ENCODE results near the gene AQP11.
"Not testable (repeated sequence)": the region's sequence is repeated elsewhere in the genome, so short reads cannot be mapped to it uniquely, and the experiment has no call there.

The AQP11 gene

DNA sequence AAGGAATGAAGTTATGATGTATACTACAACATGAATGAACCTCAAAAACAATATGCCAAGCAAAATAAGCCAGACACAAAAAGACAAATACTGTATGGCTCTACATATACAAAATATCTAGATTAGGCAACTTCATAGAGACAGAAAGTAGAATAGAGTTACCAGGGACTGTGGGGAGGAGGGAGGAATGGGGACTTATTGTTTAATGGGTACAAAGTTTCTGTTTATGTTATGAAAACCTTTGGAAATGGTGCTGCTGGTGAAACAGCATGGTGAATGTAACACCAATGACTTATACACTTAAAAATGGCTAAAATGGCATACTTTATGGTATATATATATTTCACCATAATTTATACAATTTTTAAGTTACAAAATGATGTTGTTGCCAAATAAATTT is 4.1 kb downstream of the AQP11 start:
- no peak for DNase-seq

DNA sequence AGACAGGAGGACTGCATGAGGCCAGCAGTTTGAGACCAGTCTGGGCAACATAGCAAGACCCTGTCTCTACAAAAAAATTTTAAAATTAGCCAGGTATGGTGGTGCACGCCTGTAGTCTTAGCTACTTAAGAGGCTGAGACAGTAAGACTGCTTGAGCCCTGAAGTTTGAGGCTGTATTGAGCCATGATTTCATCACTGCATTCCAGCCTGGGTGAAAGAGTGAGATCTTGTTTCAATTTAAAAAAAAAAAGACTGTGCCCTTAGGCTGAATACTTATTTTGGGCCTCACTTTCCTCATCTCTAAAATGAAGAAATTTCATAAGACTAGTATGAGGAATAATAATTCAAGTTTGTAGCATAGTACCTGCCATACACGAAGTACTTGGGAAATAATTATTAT is 6.9 kb downstream of the AQP11 start:
- no peak for DNase-seq

DNA sequence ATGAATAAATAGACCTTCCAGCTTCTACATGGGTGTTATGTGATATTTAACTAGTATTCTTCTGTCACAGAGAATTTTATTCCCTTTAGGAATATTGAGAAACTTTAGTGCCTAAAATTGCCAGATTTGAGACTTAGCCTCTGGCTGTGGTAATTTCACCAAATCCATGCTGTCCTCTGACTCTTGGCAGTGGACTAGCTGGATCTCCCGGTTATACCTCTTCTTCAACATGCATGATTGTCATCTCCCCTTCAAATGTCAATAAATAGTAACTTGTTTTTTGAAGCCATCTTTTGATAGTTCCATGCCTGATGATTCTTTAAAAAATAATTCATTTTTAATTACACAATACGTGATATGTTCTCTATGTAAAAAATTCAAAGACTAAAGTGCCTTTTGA is 8.4 kb downstream of the AQP11 start:
- no peak for DNase-seq

DNA sequence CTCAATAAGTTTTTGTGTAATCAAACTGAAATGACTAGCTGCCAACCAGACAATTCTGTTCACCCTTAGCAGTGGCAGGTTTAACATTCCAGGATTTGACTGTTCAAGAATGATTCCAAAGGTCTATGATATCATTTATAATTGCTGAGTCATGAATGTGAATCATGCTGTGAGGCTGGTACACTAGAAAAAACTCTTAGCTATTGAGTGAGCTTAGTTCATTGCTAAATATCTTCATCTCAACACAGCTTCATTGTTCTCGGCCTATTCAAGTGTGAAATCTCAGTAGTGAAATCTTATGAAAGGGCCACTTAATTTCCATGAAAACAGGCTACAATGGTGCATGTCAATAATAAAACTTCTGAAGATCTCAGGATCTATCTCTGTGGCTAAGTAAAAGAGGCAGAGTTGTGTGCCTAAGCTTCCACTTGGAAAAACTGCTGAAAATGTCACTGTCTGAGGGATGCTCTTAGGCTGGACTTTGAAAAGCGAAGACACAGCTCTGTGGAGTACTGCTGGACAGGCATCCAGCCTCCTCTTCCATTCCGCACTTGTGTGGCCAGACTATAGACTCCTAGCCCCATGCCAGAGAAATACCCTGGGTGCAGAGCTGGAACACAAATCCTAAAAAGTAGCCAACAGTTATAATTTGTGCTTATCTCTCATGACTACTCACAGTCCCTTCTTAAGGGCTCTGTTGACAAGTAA is 12.8 kb downstream of the AQP11 start:
- no peak for DNase-seq

DNA sequence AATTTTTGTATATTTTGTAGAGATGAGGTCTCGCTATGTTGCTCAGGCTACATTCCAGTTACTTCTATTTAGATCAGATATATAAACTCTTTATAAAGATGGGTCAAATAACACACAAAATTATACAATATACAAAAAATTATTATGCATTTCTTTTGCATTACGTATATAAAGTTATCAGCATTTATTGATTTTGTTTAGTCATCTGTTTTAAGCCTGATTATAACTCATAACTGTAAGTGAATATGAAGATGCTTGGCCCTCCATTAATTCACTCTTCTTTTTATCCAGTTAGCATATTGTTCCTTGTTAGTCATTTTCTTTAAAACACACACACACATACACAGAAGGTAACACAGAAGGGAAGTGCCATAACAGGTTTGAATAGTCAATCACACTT is 14.5 kb downstream of the AQP11 start:
- DNase-seq = no peak

DNA sequence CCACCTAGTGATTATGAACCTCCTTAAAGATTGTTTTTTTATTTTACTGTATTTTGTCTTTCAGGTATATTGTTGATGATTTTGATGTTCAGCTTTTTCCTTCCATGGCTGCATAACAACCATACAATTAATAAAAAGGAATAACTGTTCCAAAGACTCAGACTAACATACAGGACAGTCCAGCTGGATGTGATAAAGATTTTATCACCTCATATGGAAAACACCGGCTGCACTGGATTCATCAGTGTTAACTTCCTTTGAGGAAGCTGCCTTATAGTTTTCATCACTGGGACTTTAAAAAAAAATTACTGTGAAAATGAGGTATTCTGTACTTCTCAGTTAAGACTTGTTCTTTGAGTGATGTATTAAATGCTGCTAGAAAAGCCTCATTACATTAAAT is 19.5 kb downstream of the AQP11 start:
- DNase-seq = no peak

DNA sequence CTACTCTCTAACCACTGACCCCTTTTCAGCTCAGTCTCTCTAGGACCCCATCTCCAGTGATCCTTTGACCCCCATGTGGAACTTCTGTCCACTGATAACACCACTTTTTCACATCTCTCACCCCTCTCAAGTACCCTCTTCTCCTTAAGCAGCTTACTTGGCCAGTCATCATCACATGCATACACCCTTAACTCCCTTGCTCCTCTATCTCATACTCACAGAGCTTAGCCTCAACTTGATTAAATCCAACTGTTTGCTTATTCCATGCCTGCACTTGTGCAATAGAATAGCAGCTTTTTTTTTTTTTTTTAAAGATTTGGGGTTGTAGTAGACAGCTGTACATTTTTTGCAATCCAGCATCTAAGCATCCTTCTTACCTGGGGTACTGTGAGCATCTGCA is 22.2 kb downstream of the AQP11 start:
- DNase-seq = no peak

DNA sequence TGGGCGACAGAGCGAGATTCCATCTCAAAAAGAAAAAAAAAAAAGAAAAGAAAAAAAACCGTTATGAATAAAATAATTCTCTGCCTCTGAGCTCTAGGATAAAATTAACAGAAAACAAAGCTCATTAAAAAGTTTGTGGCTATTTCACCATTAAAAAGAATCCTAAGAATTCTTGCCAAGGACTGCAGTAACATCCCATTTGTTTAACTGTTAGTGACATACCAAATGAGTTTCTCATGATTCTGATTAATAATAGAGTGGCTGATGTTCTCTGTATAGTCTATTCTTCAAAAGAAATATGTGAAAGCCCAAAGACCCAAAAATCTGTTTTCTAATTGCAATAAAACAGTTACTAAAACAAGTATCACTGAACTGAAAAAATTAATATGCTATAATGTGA is 28.1 kb downstream of the AQP11 start:
- DNase-seq = no peak

DNA sequence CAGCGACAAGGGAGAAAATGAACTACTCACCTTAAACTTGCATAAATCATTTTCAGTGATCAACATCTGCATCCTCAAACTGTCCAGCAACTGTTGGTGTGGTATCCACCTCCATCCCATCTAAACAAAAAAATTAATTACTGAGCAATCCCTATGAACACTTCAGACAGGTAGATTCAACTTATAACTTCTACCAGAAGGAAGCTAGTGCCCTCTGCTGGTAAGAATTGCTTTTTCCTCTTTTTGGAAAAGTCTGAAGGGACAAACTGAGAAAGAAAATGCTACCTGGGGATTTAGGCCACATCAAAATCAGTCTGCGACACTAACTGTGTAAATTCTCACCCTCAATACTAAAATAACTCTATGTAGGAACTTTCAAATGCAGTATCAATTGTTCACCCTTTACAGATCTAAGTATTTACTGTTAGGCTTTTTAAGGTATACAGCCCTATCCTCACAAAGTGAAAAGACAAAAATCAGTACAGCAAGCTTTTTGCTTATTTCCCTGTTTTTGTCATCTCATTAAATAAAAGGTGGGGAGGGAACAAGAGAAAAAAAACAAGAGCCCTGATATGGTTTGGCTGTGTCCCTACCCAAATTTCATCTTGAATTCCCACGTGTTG is 29.9 kb downstream of the AQP11 start:
- DNase-seq = no peak

DNA sequence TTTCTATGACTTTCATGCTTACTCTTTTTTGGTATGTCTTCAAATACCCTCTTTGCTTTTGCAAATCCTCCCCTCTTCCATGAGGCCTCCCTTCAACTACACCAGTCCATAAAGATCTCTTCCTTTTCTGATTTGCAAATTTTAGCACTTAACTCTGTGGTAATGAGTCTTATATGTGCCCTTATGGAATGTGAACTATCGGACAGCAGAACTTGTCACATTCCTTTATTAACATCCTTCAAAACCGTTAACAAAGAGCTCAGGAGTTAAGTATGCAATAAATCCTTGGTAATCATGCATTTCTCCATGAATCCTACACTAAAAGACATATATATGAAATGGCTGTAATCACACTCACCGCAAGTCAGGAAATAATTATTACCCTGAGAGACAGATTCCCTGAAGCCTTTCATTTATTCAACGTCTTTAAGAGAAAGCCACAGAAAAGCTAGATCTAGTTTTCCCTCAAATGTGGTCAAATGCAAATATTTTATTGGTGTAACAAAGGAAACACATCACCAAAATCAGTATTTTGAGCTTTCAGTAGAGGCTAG is 40.5 kb downstream of the AQP11 start:
- no peak for DNase-seq

DNA sequence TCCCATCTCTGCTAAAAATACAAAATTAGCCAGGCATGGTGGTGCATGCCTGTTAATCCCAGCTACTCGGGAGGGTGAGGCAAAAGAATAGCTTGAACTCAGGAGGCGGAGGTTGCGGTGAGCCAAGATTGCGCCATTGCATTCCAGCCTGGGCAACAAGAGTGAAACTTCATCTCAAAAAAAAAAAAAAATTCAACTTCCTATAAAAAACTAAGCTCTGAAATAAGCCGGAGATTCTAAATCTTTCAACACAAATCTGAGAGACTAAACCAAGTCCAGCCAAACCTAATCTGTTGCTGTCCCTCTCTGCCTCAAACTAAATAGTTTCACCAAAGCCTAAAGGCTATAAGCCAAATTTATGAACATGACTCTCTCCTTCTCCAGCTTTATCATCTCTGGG is 44.2 kb downstream of the AQP11 start:
- DNase-seq = not testable (repeated sequence)

DNA sequence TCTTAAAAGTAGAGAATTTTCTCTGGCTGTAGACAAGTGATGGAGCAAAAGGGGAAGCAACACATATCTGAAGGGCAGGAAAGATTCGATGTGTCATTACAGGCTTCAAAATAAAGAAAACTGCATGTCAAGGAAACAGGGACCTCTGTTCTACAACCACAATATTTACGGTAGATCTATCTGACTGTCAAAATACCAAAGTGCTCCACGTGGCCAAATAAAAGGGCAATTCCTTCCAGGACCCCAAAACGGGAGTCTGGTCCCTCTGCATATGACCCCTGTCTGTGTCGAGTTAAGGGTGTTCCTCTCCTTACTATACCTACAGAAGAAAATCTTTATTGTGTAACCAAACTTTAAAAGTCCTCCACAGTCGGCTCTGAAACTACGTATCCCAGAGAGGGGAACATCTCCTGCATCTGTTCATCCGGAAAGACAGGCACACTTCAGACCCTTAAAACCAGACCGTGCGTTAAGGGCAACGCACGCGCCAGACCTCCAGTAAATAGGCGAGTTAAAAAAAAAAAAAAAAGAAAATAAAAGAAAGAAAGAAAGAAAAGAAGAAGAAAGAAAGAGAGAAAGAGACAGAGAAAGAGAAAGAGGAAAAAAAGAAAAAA is 47.1 kb downstream of the AQP11 start:
- DNase-seq = no peak

DNA sequence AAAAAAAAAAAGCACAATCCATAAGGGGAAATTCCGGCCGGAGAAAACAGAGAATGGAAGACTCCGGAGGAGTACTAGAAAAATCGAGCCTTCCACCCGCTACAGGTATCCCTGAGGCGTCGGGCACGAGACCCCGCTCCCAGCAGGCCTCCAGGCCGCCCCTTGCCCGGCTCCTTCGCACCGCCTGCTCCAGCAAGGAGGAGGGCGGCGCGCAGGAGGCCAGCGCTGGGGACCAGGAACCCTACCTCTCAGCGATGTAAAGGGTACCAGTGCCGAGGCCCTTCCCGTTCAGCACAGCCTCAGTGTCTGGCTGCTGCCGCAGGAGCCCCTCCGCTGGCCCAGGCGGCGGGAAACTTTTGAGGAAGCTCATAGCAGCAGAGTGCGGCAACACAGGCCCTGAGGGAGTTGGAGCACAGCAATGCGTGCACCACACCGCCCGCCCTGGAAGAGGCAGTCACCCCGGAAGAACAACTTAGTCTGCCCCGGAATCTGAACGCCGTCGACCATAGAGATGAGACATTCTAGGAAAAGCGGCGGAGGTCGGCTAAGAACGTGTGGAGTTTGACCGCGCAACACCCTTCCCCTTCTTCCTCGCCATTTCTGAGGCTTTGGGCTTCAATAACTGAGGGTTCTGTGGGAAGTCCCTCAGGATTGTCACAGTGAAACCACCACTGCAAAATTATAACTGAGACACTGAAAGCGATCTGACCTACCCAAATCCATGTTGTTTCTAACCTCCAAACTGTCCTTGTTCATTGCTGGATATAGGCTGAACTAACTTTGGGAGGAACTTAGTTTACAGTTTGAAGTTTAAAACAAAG is 47.8 kb downstream of the AQP11 start, which contains the start of gene CLNS1A:
CLNS1A (minus strand) TSS at position 450 of the 821 bp plus-strand sequence; CDS start at position 370, 80 bp downstream.
- peak; percentile 83 for DNase-seq

DNA sequence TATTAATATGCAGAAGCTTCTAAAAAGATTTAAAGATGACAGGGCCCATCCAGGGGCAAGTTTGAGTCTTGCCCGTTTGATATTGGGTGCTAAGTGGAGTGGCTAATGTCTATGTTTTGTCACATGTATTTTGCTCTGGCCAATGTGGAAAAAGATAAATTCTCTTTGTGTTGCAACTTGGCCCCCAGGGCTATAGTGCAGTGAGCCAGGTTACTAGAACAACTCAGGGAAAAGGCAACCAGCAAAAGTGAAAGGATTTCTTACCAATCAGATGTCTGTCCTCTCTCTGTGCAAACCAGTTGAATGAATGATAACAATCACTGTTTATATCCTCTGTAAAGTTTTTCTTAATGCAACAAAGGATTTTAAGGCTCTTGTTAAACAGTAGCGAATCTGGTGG is 52.5 kb downstream of the AQP11 start:
- DNase-seq = no peak

DNA sequence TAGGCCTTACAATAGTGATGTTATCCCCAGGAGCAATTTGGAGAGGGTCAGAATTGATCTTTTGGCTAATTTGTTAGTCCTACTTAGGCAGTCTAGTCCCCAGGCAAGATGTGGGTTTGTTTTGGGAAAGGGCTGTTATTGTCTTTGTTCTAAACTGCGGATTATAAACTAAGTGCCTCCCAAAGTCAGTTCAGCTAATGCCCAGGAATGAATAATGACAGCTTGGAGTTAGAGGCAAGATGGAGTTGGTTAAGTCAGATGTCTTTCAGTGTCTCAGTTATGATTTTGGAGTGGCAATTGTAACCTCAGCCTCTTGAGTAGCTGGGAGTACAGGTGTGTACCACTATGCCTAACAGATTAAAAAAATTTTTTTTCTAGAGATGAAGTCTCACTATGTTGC is 55.1 kb downstream of the AQP11 start:
- no peak for DNase-seq

DNA sequence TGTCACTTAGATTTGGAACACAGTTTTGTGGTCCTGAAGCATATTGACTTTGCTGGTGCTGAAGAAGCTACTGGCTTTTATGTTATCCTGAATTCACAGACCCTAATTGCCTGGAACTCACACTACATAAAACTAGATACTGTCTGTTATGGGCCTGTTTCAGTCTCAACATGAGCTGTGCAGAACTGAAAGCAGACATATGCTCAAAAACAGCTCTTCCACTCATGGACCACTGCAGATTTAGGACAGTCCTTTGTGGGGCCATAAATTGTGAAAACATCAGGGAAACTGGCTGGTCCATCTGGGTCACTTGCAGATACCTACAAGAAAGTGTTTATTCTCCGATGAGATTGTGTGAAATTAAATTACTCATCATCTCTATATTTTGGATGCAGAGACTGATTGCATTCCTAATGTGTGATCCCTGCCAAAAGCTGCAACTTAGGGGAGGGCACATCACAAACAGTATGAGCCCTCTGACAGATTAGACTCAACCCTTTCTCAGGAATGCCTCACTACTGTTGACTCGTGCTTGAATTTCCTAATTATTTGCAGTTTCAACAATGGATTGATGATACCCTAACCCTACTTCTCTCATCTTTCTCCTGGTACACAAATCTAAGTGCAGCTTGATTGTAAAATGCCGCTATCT is 58.0 kb downstream of the AQP11 start:
- no peak for DNase-seq

DNA sequence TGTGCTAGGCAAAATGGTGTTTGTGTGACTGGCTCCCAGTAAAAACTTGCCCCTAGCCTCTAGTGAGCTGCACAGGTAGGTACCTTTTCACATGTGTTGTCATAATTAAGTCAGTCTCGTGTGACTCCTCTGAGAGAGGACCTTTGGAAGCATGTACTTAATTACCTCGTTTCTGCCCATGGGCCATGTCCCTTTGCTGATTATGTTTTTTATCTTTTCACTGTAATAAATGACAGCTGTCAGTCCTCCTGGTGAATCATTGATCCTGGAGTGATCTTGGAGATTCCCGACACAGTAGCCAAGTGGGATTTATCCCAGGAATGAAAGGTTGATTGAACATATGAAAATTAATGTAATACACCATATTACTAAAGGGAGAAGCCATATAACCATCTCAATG is 60.4 kb downstream of the AQP11 start:
- no peak for DNase-seq

DNA sequence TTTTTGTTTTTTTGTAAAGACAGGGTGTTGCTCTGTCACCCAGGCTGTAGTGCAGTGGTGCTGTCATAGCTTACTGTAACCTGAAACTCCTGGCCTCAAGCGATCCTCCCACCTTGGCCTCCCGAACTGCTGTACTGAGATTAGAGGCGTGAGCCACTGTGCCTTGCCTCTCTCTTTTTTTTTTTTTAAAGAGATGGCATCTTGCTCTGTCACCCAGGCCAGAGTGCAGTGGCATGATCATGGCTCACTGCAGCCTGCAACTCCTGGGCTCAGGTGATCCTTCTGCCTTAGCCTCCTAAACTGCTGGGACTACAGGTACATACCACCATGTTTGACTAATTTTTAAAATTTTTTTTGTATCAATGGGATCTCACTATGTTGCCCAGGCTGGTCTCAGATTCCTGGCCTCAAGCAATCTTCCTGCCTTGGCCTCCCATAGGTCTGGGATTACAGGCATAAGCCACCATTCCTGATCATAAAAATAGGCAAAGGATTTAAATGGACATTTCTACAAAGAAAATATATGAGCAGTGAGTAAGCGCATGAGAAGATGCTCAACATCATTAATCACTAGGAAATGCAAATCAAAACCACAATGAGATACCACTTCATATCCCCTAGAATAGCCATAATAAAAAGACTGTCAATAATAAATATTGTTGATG is 65.1 kb downstream of the AQP11 start:
- DNase-seq = no peak

DNA sequence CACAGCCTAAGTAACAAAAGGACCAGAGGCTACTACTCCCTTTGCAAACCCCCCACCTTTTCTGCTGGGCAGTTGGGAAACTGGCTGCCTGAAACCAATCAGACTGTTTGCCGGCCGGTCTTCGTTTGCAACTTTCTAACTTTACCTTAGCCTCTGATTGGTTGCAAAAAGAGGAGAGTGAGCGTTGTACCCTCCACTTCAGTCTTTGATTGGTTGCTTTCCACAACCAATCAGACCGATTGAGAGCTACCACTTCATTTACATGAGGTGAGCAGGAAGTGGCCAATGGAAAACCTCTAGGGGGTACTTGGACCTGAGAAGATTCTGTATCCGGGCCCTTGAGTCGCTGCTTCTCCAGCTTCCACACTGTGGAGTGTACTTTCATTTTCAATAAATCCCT is 66.6 kb downstream of the AQP11 start:
- DNase-seq = no peak

DNA sequence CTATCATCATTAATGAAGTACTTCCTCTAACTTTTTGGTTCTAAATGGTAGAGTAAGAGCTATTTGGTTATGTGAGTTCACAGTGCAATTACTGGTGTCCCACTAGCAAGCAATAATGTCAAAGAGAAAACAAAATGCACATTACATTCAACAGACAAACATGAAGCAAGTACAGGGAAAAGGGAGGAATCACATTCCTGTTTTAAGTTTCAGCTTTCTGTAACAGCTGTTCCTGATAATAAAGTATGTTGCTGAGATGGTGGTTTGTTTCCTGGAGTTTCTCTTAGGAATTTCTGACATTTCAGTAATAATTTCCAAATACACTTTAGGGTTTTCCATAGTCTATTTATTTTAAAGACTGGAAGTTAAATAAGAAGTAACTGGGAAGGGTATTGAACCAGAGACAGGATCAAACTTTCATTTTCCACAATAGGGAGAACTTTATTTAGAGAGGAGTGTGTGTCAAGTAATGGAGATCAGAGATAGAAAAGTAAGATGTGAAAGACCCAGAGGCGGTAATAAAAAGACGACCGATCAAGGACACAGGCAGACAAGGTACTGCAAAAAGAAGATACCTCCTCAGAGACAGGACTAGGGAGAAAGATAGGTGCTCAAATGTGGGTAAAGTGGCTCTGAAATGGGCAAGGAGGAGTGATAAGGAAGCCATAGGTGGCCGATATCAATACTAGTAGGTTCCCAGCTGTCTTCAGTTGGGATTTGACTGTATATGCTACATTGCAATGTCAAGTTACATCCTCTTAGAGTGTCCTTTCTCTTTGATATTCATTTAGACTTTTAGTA is 68.7 kb downstream of the AQP11 start:
- no peak for DNase-seq

Measured in DMS 273 treated with DMSO at 0.1 percent for 48 hours (cell line).